Medulla oblongata (tissue), 1 donor: ENCODE data around the gene MON1B.
"Not testable (repeated sequence)": the region's sequence is repeated elsewhere in the genome, so short reads cannot be mapped to it uniquely, and the experiment has no call there.

Source experiments
- DNase-seq: peaks from one replicate; pipeline ENCODE4 v3.0.0-alpha.2; 2015; ENCODE audit errors: extremely low spot score

The MON1B gene

GRCh38 chr16:77197747-77198146 is 6.8 kb downstream of the MON1B start:
- DNase-seq = no peak

- no peak for DNase-seq
Observed at GRCh38 chr16:77199211-77199610, 8.2 kb downstream of the MON1B start, which contains the start of gene SYCE1L. SYCE1L (plus strand) TSS chr16:77199408; CDS start chr16:77199452, 44 bp downstream.

GRCh38 chr16:77206533-77206932 is 15.5 kb downstream of the MON1B start:
- DNase-seq = no peak

GRCh38 chr16:77207030-77207429 is 16.0 kb downstream of the MON1B start:
- DNase-seq = no peak

GRCh38 chr16:77208382-77208781 is 17.4 kb downstream of the MON1B start:
- no peak for DNase-seq

- DNase-seq = no peak
Observed at GRCh38 chr16:77211880-77212740, 21.1 kb downstream of the MON1B start.

- DNase-seq = no peak
Observed at GRCh38 chr16:77212741-77213541, 22.0 kb downstream of the MON1B start.

GRCh38 chr16:77213542-77214106 is 22.6 kb downstream of the MON1B start:
- peak; percentile 22 for DNase-seq

GRCh38 chr16:77214411-77215138 is 23.6 kb downstream of the MON1B start:
- DNase-seq = no peak

GRCh38 chr16:77219437-77219836 is 28.4 kb downstream of the MON1B start:
- no peak for DNase-seq

GRCh38 chr16:77220427-77220826 is 29.4 kb downstream of the MON1B start:
- no peak for DNase-seq

GRCh38 chr16:77221482-77221881 is 30.5 kb downstream of the MON1B start:
- no peak for DNase-seq

GRCh38 chr16:77223184-77223583 is 32.2 kb downstream of the MON1B start:
- DNase-seq = no peak

- no peak for DNase-seq
Observed at GRCh38 chr16:77225182-77225581, 34.2 kb downstream of the MON1B start.

GRCh38 chr16:77227745-77228144 is 36.8 kb downstream of the MON1B start:
- DNase-seq = no peak

- no peak for DNase-seq
Observed at GRCh38 chr16:77231047-77231446, 40.1 kb downstream of the MON1B start.

GRCh38 chr16:77233799-77234519 is 43.0 kb downstream of the MON1B start:
- no peak for DNase-seq

GRCh38 chr16:77234611-77235010 is 43.6 kb downstream of the MON1B start:
- no peak for DNase-seq

- peak; percentile 94 for DNase-seq
Observed at GRCh38 chr16:77236063-77236511, 45.1 kb downstream of the MON1B start.

GRCh38 chr16:77238593-77238992 is 47.6 kb downstream of the MON1B start:
- DNase-seq = no peak

- DNase-seq = not testable (repeated sequence)
Observed at GRCh38 chr16:77242471-77242870, 51.5 kb downstream of the MON1B start.
